ENCODE data around the gene WNK3.

Gene WNK3

DNA sequence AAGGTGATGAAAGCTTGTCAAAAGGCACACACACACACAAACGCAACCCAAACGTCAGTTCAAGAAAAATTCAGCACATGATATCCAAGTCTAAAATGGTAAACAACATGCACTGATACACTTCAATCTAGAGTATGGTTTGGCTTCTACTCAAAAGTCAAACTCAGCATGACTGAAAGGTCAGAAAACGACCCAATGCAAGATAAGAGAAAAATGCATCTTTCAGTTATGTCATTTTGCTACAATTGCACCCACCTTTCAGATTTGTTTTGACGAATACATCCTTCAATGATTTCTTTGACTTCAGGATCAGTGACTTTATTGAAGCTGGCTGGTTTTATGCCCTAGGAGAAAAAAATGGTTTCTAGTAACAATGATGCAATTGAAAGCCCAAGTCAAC is 56.3 kb downstream of the WNK3 start:
- no peaks in the 10 kb centered on the region for H3K9me3 ChIP-seq (ENCODE audit: control insufficient read depth, low read length)
- no peak overlapping the region for H2AFZ ChIP-seq (ENCODE audit: low read depth, low read length)
- no peak overlapping the region for H4K91ac ChIP-seq (ENCODE audit: low read length)
- no peak overlapping the region for H2AK5ac ChIP-seq (ENCODE audit: low read length, severe bottlenecking)
- H2BK12ac ChIP-seq (ENCODE audit: low read length in 2 of 2): no peak overlapping the region
- no peak overlapping the region for H3K9ac ChIP-seq (ENCODE audit: low read length)
- no peaks in the 10 kb centered on the region for H3K79me1 ChIP-seq (replicated peaks; ENCODE audit: low read length, poor library complexity, severe bottlenecking)
- H3K4me3 ChIP-seq (ENCODE audit: insufficient read depth in 1 of 2, low read depth in 1 of 2, low read length in 2 of 2): no peak overlapping the region
- H2BK15ac ChIP-seq (ENCODE audit: low read depth, poor library complexity, severe bottlenecking): no peak overlapping the region
- H2BK120ac ChIP-seq (ENCODE audit: low read depth, low read length): no peak overlapping the region
- no peak overlapping the region for H3K4me2 ChIP-seq (ENCODE audit: low read length, poor library complexity, severe bottlenecking)
- DNase-seq: no peak
- peaks cover 0 to 3% of the 10 kb centered on the region in 2 experiments for H3K27me3 ChIP-seq (ENCODE audit: control insufficient read depth in 1 of 2, insufficient read depth in 1 of 2, low read length in 2 of 2)
- 95% methylated on average over 2 of the region's 4 CpGs for WGBS
- H2BK5ac ChIP-seq (ENCODE audit: low read depth, low read length, poor library complexity, severe bottlenecking): no peak overlapping the region
- no peak overlapping the region for H3K27ac ChIP-seq (ENCODE audit: low read length, poor library complexity, severe bottlenecking)
- no peak overlapping the region for H4K8ac ChIP-seq (ENCODE audit: low read length)
- no peaks in the 10 kb centered on the region for H3K4me1 ChIP-seq (ENCODE audit: control insufficient read depth, insufficient read depth, low read depth, low read length)
- peaks cover 0 to 3% of the 10 kb centered on the region in 2 experiments for H3K36me3 ChIP-seq (ENCODE audit: control insufficient read depth in 1 of 2, insufficient read depth in 2 of 2, low read depth in 1 of 2, low read length in 2 of 2)
- H3K18ac ChIP-seq (ENCODE audit: low read depth in 1 of 2, low read length in 2 of 2): no peak overlapping the region
- no peak overlapping the region for H3K23ac ChIP-seq (ENCODE audit: low read length in 2 of 2)
- no peak overlapping the region for H3K4ac ChIP-seq (ENCODE audit: low read depth in 1 of 2, low read length in 2 of 2)
- H3K14ac ChIP-seq (ENCODE audit: low read length in 2 of 2): no peak overlapping the region

DNA sequence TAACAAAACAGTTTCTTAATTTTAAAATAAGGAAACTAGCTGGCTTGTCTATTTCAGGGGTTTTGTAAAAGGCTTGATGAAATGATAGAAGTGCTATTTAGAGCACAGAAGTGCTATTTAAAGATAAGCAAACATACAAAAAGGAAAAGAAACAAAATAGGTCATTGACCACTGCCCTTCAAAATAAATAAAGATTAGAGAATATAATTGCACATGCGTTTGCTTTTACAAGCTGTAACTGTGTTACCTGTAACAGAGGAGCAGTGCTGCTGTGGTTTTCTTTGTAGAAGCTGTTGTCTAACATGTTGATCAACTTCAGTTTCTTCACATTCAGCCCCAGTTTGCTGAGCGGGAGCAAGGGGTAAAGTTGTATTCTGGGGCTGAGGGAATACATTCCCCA is 63.5 kb downstream of the WNK3 start:
- no peak overlapping the region for H2BK5ac ChIP-seq (ENCODE audit: low read depth, low read length, poor library complexity, severe bottlenecking)
- H3K79me1 ChIP-seq (replicated peaks; ENCODE audit: low read length, poor library complexity, severe bottlenecking): no peaks in the 10 kb centered on the region
- H3K9me3 ChIP-seq (ENCODE audit: control insufficient read depth, low read length): no peaks in the 10 kb centered on the region
- H4K91ac ChIP-seq (ENCODE audit: low read length): no peak overlapping the region
- no peak overlapping the region for H3K4me3 ChIP-seq (ENCODE audit: insufficient read depth in 1 of 2, low read depth in 1 of 2, low read length in 2 of 2)
- no peak overlapping the region for H3K4me2 ChIP-seq (ENCODE audit: low read length, poor library complexity, severe bottlenecking)
- no peak overlapping the region for H3K14ac ChIP-seq (ENCODE audit: low read length in 2 of 2)
- H2BK15ac ChIP-seq (ENCODE audit: low read depth, poor library complexity, severe bottlenecking): no peak overlapping the region
- peaks cover 0 to 4% of the 10 kb centered on the region in 2 experiments for H3K36me3 ChIP-seq (ENCODE audit: control insufficient read depth in 1 of 2, insufficient read depth in 2 of 2, low read depth in 1 of 2, low read length in 2 of 2)
- H3K18ac ChIP-seq (ENCODE audit: low read depth in 1 of 2, low read length in 2 of 2): no peak overlapping the region
- no peak overlapping the region for H2BK12ac ChIP-seq (ENCODE audit: low read length in 2 of 2)
- H2AK5ac ChIP-seq (ENCODE audit: low read length, severe bottlenecking): no peak overlapping the region
- peaks cover 0 to 21% of the 10 kb centered on the region in 2 experiments for H3K27me3 ChIP-seq (ENCODE audit: control insufficient read depth in 1 of 2, insufficient read depth in 1 of 2, low read length in 2 of 2)
- no peak for DNase-seq
- H3K4ac ChIP-seq (ENCODE audit: low read depth in 1 of 2, low read length in 2 of 2): no peak overlapping the region
- H3K27ac ChIP-seq (ENCODE audit: low read length, poor library complexity, severe bottlenecking): no peak overlapping the region
- no peaks in the 10 kb centered on the region for H3K4me1 ChIP-seq (ENCODE audit: control insufficient read depth, insufficient read depth, low read depth, low read length)
- no peak overlapping the region for H2AFZ ChIP-seq (ENCODE audit: low read depth, low read length)
- H3K23ac ChIP-seq (ENCODE audit: low read length in 2 of 2): no peak overlapping the region
- no peak overlapping the region for H3K9ac ChIP-seq (ENCODE audit: low read length)
- H2BK120ac ChIP-seq (ENCODE audit: low read depth, low read length): no peak overlapping the region
- H4K8ac ChIP-seq (ENCODE audit: low read length): no peak overlapping the region
- 100% methylated on average over 1 of the region's 2 CpGs for WGBS

DNA sequence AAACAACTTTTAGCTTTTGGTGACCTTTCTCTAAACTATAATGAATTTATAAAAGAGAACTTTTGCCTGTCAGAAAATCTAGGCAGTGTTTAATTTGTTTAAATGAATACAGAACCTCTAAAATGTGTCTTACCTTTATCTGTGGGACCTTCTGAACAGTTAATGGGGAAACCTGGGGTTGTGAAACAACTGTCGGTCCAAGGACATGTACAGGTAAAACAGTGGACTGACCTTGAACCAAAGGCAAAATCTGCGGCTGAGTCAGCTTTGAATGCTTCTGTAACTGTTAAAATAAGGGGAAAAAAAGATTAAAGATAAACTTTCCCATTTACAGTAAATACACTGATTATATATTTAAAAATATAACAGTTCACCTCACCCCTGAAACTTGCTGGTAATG is 65.1 kb downstream of the WNK3 start:
- no peak overlapping the region for H4K91ac ChIP-seq (ENCODE audit: low read length)
- no peak overlapping the region for H3K9ac ChIP-seq (ENCODE audit: low read length)
- H3K4me1 ChIP-seq (ENCODE audit: control insufficient read depth, insufficient read depth, low read depth, low read length): no peaks in the 10 kb centered on the region
- H3K23ac ChIP-seq (ENCODE audit: low read length in 2 of 2): no peak overlapping the region
- 100% methylated on average over 1 of the region's 2 CpGs for WGBS
- no peaks in the 10 kb centered on the region for H3K79me1 ChIP-seq (replicated peaks; ENCODE audit: low read length, poor library complexity, severe bottlenecking)
- no peak overlapping the region for H2AK5ac ChIP-seq (ENCODE audit: low read length, severe bottlenecking)
- no peak overlapping the region for H4K8ac ChIP-seq (ENCODE audit: low read length)
- no peak overlapping the region for H2BK12ac ChIP-seq (ENCODE audit: low read length in 2 of 2)
- no peak for DNase-seq
- H3K36me3 ChIP-seq (ENCODE audit: control insufficient read depth in 1 of 2, insufficient read depth in 2 of 2, low read depth in 1 of 2, low read length in 2 of 2): peaks cover 0 to 4% of the 10 kb centered on the region in 2 experiments
- no peak overlapping the region for H3K18ac ChIP-seq (ENCODE audit: low read depth in 1 of 2, low read length in 2 of 2)
- H2AFZ ChIP-seq (ENCODE audit: low read depth, low read length): no peak overlapping the region
- no peak overlapping the region for H2BK15ac ChIP-seq (ENCODE audit: low read depth, poor library complexity, severe bottlenecking)
- no peak overlapping the region for H3K4ac ChIP-seq (ENCODE audit: low read depth in 1 of 2, low read length in 2 of 2)
- H3K4me3 ChIP-seq (ENCODE audit: insufficient read depth in 1 of 2, low read depth in 1 of 2, low read length in 2 of 2): no peak overlapping the region
- H3K4me2 ChIP-seq (ENCODE audit: low read length, poor library complexity, severe bottlenecking): no peak overlapping the region
- no peak overlapping the region for H3K27ac ChIP-seq (ENCODE audit: low read length, poor library complexity, severe bottlenecking)
- H2BK120ac ChIP-seq (ENCODE audit: low read depth, low read length): no peak overlapping the region
- no peak overlapping the region for H3K14ac ChIP-seq (ENCODE audit: low read length in 2 of 2)
- H3K27me3 ChIP-seq (ENCODE audit: control insufficient read depth in 1 of 2, insufficient read depth in 1 of 2, low read length in 2 of 2): peaks cover 0 to 21% of the 10 kb centered on the region in 2 experiments
- H3K9me3 ChIP-seq (ENCODE audit: control insufficient read depth, low read length): no peaks in the 10 kb centered on the region
- no peak overlapping the region for H2BK5ac ChIP-seq (ENCODE audit: low read depth, low read length, poor library complexity, severe bottlenecking)

DNA sequence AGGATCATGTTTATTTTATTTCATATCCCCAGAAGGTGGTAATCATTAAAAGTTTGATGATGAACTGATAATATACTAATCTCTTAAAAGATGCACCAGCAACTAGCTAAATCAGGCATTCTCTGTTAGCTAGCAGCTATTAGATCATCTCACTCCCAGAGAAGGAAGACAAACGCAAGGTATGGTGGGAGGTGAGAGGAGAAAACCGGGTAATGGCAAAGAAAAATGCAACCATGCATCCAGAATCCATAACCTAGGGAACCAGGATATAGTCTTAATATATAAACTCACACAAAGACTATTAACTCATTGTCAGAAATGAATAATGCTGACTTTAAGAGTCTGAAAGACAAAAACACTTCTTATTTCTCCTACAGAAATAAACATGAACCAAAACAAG is 66.1 kb downstream of the WNK3 start:
- H2AFZ ChIP-seq (ENCODE audit: low read depth, low read length): no peak overlapping the region
- peaks cover 0 to 3% of the 10 kb centered on the region in 2 experiments for H3K36me3 ChIP-seq (ENCODE audit: control insufficient read depth in 1 of 2, insufficient read depth in 2 of 2, low read depth in 1 of 2, low read length in 2 of 2)
- H2BK120ac ChIP-seq (ENCODE audit: low read depth, low read length): no peak overlapping the region
- H2BK12ac ChIP-seq (ENCODE audit: low read length in 2 of 2): no peak overlapping the region
- no peak for DNase-seq
- no peak overlapping the region for H3K23ac ChIP-seq (ENCODE audit: low read length in 2 of 2)
- no CpG with 5 or more reads among the region's 2 CpGs for WGBS
- H3K27ac ChIP-seq (ENCODE audit: low read length, poor library complexity, severe bottlenecking): no peak overlapping the region
- no peak overlapping the region for H3K4me3 ChIP-seq (ENCODE audit: insufficient read depth in 1 of 2, low read depth in 1 of 2, low read length in 2 of 2)
- no peak overlapping the region for H3K18ac ChIP-seq (ENCODE audit: low read depth in 1 of 2, low read length in 2 of 2)
- H3K9me3 ChIP-seq (ENCODE audit: control insufficient read depth, low read length): no peaks in the 10 kb centered on the region
- no peak overlapping the region for H2BK15ac ChIP-seq (ENCODE audit: low read depth, poor library complexity, severe bottlenecking)
- peaks cover 0 to 21% of the 10 kb centered on the region in 2 experiments for H3K27me3 ChIP-seq (ENCODE audit: control insufficient read depth in 1 of 2, insufficient read depth in 1 of 2, low read length in 2 of 2)
- H2AK5ac ChIP-seq (ENCODE audit: low read length, severe bottlenecking): no peak overlapping the region
- H2BK5ac ChIP-seq (ENCODE audit: low read depth, low read length, poor library complexity, severe bottlenecking): no peak overlapping the region
- H3K4me2 ChIP-seq (ENCODE audit: low read length, poor library complexity, severe bottlenecking): no peak overlapping the region
- H3K9ac ChIP-seq (ENCODE audit: low read length): no peak overlapping the region
- no peak overlapping the region for H3K4ac ChIP-seq (ENCODE audit: low read depth in 1 of 2, low read length in 2 of 2)
- H3K79me1 ChIP-seq (replicated peaks; ENCODE audit: low read length, poor library complexity, severe bottlenecking): no peaks in the 10 kb centered on the region
- H4K8ac ChIP-seq (ENCODE audit: low read length): no peak overlapping the region
- H4K91ac ChIP-seq (ENCODE audit: low read length): no peak overlapping the region
- no peaks in the 10 kb centered on the region for H3K4me1 ChIP-seq (ENCODE audit: control insufficient read depth, insufficient read depth, low read depth, low read length)
- no peak overlapping the region for H3K14ac ChIP-seq (ENCODE audit: low read length in 2 of 2)
